Stimulated activated CD8-positive, alpha-beta memory T cell treated with anti-CD3 and anti-CD28 coated beads, Interleukin-7, amount 100 ng/mL, for 24 hours (primary cell): ENCODE data around the gene ASIC4.
A peak's percentile ranks its signal among the peaks of the same experiment; 100 is the strongest.

Experiments
- DNase-seq: peaks from one replicate; pipeline ENCODE4 v3.0.0-alpha.2; 2020; ENCODE audit warnings: low read depth

The ASIC4 gene

DNA sequence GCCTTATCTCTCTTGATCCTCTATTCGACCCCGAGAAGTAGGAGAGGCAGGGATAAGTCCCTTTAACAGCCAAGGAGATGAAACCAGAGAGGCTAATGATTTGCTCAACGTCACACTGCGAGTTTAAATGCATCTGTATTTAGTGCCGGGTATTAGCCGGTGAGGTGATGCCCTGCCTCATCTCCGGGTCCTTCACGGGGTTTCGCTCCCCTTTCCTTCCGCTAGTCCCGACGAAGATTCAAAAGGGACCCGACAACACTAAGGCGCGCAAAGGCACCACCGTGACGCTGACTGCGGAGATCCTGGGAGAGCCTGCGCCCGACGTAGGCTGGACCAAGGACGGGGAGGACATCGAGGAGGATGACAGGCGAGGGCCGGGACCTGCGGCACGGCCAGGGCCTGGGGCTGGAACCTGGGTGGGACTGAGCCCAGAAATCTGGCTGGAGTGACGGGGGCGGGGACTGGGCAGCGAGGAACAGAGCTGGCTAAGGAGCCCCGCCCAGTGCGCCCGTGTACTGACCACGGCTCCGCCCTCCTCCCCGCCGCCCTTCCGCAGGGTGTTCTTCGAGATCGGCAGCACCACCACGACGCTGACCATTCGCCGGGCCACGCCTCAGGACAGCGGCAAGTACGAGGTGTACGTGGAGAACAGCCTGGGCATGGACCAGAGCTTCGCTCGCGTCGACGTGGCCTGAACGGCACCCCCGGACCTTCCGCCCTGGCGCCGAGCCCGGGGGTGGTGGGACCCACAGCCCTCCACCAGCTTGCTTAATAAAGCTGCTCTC, 16.6 kb upstream of the ASIC4 start:
- DNase-seq = no peak

DNA sequence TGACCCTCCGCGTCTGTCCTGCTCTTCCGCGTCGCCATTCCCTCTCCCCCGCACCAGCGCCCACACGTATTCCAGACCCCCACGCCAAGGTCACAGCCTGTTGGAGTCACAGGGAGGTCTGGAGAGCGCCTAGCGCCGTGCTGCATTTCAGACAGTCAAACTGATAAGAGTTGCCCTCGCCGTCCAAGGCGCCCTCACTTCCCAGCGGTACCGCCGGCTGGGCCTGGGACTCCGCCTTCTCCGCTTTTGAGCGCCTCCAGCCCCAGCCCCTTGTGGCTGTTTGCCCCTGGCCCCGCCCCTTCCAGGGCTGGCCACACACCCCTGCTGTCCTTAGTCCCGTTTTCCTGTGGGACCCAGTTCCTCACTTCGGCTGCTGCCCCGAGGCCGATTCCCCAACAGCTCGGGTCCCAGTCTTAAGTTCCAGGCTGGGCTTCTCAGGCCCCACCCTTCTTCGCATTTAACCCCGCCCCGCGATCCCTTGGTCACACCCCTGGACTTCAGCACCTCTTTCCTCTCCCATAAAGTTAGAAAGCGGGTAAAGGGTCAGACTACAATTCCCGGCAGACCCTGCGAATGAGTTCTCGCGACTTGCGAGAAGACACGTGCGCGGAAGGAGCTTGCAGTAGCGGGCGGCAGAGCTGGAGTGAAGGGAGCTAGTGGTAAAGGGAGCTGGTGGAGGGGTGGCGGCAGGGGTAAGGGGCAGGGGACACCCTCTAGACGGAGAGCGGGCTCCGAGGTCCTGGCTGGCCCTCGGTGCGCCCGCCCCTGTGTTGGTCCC, 15.8 kb upstream of the ASIC4 start, which contains the start of gene GMPPA:
Gene GMPPA (plus strand): TSS at position 612 of the 778 bp plus-strand sequence. CDS start 1,085 bp downstream, outside the sequence.
- peak; percentile 81 for DNase-seq

DNA sequence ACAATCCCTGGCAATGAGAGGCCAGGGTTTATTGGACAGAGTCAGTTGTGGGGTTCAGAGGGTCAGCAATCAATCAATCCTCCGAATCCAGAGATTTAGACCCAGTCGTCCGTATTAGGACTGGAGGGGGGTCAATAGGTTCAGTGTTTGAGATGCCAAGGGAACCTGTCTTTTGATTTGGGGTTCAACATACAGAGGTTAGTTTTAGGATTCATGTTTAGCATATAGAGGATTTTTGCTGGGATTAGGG, 15.3 kb upstream of the ASIC4 start:
- DNase-seq = no peak

DNA sequence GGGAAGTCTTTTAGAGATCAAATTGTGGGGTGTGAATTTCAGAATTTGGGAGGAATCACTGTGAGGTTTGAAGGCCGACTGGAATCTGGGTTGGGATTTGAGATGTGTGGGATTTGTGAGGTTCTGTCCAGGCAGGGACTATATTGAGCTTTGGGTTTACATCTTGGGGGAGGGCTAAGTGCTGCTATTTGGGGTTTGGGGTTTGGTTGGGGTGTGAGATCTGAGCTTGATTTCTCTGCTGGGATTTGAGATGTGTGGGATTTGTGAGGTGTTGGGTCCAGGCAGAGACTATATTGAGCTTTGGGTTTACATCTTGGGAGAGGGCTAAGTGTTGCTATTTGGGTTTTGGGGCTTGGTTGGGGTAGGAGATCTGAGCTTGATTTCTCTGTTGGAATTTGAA, 14.7 kb upstream of the ASIC4 start:
- DNase-seq = no peak

DNA sequence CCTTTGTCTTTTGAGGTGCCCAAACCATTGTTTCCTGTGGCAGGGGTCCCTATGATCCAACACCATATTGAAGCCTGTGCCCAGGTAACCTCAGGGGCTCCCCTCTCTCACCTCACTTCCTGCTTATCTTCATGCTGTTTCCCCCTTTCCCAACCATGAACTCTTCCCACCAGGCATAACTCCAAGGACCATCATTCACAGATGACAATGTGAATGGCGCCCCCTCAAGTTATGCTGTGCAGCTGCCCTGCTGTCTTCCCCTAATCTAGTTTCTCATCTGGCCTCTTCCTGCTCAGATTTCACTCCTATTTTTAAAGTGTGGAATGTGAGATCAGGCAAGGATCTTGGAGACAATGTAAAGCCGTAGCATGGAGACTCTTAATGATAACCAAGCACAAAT, 14.1 kb upstream of the ASIC4 start:
- DNase-seq = no peak

DNA sequence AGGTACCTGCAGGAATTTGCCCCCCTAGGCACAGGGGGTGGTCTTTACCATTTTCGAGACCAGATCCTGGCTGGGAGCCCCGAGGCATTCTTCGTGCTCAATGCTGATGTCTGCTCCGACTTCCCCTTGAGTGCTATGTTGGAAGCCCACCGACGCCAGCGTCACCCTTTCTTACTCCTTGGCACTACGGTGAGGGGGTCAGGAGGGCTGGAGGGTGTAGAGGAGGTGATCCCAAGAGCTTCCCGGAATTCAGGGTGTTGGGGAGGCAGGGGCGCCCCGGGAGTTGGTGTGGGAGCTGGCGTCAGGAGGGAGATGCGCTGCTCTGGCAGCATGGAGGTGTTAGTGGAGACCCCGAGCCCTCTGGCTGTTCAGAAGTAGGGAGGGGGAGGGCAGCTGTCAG, 12.4 kb upstream of the ASIC4 start:
- DNase-seq = no peak

DNA sequence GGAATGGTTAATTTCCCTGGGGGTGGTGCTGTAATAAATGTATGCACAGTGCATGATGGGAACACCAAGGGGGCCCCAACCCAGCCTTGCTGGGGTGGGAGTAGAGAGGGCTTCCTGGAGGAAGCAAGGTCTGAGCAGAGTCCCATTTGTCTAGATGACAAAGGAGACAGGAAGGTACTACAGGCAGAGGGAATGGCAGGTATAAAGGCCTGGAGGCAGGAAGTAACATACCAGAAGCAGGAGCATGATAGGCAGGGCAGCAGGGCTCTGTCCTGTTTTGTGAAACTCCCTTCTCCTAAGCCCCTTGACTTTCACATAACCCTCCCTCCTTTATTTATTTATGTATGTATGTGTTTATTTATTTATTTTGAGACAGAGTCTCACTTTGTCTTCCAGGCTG, 11.7 kb upstream of the ASIC4 start:
- DNase-seq = no peak

DNA sequence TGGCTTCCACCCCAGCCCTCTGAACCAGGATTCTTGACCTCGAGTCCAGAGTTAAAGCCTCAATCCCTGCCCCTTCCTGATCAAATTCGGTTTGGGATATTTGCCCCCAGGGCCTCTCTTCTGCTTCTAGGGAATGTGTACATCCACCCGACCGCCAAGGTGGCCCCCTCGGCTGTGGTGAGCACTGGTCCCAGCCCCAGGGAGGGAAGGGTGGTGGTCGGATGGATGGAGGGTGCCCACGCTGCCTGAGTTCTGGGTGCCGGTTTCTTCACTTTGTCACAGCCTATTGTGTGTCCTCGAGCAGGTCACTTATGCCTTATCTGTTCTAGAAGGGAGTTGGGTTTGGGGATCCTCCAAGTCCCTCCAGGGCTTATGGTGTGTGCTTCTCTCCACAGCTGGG, 8.7 kb upstream of the ASIC4 start:
- no peak for DNase-seq

DNA sequence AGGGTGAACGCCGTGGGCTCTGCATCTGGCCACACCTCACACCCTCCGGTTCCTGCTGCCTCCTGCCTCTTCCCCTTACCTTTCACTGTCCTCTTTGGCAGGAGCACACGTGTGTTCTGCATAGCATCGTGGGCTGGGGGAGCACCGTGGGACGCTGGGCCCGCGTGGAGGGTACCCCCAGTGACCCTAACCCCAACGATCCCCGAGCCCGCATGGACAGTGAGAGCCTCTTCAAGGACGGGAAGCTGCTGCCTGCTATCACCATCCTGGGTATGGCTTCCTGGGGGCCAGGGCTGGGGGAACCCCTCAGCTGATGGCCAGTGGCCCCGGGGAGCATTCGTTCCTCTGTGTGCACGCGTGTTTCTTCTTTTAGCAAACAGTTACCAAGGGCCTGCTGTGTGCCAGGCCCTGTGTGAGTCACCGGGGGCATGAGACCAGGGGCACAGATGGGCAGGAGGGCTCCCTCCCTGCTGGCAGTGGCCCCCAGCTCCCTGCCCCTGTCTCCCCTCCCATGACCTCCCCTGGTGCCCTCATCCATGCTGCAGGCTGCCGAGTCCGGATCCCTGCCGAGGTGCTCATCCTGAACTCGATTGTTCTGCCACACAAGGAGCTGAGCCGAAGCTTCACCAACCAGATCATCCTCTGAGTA, 8.0 kb upstream of the ASIC4 start:
- no peak for DNase-seq

DNA sequence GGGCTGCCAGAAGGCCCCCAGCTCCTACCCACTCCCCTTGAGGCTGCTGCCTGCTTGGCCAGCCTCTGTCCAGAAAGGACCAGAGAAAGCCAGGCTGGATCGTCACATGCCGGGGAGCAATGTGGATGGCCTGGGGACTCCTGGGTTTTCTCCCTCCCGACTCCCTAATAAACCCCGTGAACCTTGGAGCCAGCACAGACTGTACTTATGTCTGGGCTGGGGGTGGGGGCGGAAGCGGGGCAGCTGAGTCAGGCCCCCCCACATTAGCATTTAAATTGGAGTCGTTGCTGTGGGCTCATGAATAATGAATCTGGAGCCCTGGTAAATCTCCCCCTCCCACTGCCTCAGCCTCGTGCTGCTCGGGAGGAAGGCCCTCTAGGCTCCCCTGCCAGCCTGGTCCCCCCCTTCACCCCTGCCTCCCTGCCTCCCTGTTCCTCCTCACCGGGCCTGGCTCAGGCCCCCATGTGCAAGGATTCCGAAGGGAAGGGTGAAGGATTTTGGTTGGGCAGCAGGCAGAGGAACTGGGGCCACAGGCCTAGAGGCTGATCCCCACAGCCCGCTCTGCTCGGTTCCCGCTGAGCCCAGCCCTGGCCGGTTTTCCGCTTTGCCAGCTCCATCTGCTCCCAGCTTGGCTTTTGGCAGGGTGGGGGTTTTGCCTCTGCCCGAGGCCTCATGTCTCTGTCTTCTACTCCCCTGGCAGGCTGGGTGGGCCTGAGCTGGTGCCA, 7.3 kb upstream of the ASIC4 start:
- no peak for DNase-seq

DNA sequence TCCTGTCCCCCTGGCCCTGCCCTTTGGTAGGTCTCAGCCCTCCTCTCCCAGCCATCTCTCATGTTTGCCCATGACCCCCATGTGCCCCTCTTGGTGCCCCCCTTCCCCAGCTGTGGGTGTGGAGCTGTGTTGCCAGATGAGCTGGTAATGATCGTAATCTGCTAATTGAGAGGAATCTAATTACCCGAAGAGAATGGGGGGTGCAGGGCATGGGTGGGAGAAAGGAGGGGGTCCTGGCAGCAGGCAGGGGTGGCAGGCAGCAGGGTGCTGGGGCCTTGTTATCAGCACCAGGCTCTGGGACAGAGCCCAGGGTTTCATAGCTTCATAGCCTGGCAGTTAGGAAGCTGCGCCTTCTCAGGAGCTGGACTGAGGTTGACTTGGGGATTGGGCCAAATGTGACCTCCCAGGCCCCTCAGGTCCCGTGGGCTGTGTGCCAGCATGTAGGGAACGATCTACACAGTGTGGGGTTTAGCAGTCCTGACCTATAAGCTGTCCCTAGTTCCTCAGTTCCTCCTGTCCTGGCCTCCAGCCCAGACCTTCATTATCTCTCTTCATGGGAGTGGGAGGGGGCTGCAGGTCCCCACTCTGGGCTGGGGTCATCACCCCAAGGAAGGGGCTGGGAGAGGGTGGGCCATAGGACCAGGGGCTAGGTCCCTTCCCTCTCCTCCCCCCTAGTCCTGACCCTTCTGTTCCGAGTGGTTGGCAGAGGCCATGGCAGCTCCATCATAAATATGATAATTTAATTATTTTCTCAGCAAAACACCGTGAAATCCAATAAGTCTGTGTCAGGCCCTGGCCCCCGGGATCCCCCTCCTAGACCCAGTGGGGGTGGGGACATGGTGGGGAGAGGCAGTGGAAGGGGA, 6.5 kb upstream of the ASIC4 start:
- DNase-seq = no peak

DNA sequence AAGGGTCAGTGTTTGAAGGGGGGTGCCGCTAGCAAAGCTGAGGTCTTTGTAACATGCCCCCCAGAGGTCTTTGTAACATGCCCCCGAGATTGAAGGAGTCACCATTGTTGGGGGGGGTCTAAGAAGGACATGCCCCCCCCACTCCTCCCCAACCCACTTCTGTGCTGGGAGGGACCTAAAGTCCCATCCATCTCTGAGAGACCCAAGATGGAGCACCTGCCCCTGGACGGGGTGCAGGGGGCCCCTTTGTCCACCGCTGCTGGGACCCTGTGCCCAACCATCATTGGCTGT, 5.9 kb upstream of the ASIC4 start:
- DNase-seq = no peak

DNA sequence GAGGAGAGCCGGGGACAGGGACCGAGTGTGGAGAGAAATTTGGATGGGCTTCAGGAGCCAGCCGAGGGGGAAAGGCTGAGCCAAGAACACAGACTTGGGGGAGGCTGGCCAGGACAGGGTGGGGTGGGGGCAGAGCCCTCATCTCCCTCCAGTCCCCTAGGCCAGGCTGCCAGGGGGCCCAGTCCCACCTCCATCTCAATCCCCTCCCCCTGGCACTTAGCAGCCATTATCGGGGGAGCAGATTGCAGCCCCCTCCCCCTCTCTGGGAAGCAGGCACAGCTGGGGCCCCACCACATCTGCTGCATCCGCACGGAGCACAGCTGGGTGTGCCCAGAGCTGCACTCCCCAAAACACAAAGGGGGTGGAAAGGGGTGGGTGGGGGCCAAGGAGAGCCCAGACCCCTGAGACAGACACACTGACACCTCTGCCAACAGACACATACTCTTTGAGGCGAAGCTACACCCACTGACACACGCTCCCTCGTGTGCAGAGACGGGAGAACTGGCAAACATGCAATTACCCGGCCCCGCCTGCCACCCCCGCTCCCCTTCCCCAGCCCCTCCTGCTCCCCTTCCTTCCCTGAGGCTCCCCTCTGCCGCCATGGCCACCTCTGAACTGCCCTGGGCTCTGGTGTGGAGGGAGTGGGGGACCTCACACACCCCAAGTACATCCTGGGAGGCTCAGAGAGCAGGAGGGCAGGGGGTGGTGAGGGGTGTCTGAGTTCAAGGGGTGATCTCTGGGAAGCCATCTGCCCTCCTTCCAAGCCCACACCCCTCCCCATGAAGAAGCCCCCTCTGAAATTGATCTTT, 5.1 kb upstream of the ASIC4 start:
- no peak for DNase-seq

DNA sequence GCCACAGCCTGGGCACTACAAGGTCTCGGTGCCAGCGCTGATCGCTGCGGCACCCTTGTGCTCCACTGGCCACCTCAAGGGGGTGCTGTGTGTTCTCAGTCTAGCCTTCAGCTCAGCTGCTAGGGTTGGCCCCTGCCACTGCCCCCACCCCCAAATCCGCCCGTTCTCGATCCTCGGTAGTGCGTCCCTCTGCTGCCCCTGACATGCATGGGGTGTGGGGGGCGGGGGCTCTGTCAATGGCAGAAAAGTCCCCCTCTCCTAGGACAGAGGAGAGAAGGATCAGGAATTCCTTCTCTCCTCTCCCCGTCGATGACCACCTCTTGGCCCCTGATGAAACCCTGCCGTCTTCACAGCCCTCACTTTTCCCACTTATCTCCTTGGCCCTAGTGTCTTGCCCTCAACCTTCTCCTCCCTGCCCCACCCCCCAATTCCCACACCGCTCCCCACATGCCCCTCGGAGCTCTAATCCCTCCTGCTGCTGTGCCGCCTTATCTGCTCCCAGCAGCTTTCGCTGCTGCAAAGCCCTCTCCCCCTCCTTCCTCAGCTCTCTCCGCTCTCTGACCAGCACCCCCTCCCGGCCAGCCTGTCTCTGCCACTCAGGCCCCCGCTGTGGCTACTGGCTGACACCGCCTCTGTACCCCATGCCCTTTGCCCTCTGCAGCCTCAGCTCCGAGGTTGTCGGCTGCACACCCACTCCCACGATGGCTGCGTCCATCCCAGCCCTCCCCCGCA, 4.3 kb upstream of the ASIC4 start:
- no peak for DNase-seq

DNA sequence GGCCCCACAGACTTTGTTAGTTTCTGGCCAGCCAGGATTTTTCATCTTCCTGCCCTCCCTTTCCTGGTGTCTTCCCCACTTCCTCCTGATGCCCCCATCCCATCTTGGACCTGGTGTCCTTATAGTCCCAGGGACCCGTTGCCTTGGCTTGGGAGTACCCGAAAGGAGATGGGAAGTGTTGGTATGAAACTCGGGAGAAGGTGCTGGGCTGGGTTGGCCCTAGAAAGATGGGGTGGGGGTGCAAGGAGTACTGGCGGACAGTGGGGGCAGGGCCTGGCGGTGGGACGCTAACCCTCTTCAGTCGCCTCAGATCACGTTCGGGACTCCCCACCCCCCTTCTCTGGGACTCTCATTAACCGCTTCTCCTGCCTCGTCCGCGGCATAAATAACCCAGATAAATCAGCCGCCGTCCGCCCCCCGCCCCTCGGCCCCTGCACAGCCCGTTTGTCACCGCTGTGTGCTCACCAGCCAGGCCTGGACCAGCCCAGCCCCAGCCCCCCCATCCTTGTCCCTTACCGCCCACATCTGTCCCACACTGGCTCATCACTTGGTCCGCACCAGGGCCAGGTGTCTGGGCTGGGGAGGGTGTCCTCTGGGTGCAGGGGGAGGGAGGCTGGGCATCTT, 3.7 kb upstream of the ASIC4 start:
- DNase-seq = no peak

DNA sequence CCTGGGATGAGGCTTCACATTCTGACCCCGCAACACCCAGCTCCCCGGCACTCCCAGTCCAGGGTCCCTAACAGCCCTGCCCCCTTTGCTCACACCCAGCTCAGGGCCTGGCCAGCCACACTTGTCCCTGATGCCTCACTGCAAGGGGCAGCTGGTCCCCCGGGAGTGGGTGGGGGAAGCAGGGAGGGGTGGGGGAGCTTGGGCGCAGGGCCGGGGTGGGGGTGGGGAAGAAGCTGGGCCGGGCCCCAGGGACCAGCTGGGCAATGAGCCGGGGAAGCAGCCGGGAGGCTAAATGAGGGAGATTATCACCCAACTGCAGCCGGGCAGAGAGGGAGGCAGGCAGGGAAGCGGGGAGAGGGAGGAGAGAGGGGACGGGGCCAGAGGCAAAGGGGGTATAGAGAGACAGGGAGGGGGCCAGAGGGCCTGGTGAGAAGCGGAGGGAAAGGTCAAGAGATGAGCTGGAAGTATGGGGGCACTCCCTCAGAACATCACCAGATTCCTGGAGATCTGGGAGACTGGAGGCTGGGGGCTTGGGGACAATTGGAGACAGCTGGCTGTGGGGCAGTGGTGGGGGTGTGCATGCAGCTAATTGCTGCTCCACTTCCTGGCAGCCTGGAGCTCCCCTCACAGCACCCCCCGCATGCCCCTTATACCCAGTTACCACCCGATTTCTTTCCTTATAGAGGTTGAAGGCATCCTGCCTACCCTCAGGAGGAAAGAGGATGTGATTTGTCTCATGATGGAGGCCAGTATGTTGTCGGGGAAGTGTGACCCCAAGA, 2.5 kb upstream of the ASIC4 start:
- no peak for DNase-seq

DNA sequence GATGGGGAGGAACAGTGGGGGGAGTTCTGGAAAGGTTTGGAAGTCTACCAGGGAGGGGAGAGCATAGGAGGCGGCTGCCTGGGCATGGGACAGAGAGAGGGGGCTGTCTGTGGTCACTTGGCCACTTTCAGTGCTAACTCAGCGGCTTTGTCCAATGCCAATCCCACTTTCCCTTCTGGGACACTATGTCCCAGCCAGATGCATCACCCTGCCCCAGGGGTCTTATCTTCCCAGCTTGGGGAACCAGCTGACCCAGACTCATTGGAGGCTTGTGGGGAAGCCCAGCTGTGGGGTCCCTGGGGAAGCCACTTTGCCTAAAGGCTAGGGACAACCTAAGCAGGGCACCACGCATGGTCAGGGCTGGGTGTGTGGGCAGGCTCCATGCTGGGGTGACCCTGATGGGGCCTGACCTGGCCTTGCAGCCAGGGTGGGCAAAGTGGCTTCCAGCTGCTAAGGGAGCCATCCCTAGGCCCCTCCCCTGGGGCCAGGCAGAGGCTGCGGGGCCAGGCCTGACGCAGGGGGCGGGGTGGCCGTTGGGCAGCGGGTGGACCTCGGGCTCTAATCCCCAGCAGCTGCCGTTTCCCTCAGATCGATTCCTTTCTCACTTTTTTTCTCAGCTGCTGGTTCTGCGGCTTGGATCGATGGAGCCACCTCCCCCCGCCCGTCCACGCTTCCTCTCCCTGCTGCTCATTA, 1.6 kb upstream of the ASIC4 start:
- no peak for DNase-seq

DNA sequence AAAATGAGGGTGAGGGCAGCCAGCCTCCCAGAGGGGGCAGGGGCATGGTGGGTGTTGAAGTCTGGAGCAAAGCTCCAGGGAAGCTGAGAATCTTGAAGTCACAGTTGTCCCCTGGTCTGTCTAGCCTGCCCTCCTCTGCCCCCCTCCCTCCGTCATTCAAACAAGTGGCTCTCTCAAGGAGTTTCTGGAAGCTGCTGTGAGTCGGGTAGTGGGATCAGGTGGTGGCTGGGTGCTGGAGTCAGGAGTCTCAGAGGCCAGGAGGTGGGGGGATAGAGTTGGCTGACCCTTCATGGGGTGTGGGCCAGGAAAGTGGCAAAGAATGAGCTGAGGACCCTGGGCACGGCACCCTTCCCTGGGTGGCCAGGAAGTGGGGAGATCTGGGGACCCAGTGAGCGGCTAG, 495 bp upstream of the ASIC4 start:
- no peak for DNase-seq
